ENCODE measurements around the gene USP4.

Gene USP4

DNA sequence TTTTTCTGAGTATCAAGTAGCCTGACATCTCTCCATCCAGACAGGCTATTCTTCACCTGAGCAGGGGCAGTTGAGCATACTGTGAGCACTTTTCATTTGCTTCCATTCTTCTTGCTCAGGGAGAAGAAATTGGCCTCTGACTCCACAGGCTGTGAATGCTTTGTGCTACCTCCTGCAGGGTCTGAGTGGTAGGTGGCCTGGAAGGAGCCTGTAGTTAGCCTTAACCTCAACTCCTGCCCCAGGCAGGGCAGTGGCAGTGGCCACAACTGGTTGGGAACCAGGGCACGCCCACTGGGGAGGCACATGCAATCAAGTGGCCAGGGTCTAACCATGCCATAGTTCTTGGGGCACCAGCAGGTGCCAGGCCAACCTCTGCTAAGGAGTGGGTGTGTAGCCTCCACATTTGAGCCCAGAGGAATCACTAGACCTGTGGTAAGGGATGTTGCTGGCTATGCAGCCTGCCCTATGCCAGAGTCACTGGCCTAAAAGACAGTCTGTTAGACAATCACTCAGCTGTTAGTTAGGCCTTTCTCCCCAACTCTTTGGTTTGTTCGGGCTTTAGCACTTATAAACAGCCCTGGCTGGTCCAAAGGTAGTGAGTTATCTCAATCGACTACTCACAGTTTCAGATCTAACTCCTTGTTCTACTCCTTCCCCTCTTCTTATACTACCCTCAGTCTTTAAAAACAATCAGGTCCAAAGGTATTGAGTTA is 70.3 kb downstream of the USP4 start:
- ChIA-PET CTCF (interaction anchor here (0.6 kb wide), 1 partner anchor 98 kb away, joined by 3 read pairs; the partner anchor contains the start of gene KLHDC8B), POLR2A (ENCODE audit: low non-redundant PET) (no interaction called here)
- TF ChIP-seq, protein P1, sequence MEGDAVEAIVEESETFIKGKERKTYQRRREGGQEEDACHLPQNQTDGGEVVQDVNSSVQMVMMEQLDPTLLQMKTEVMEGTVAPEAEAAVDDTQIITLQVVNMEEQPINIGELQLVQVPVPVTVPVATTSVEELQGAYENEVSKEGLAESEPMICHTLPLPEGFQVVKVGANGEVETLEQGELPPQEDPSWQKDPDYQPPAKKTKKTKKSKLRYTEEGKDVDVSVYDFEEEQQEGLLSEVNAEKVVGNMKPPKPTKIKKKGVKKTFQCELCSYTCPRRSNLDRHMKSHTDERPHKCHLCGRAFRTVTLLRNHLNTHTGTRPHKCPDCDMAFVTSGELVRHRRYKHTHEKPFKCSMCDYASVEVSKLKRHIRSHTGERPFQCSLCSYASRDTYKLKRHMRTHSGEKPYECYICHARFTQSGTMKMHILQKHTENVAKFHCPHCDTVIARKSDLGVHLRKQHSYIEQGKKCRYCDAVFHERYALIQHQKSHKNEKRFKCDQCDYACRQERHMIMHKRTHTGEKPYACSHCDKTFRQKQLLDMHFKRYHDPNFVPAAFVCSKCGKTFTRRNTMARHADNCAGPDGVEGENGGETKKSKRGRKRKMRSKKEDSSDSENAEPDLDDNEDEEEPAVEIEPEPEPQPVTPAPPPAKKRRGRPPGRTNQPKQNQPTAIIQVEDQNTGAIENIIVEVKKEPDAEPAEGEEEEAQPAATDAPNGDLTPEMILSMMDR (conservative IDR thresholded peaks at IDR 0.05; ENCODE audit: low read depth), result no peak
- DNase-seq (ENCODE audit: low spot score), result no peak
- H3K27ac ChIP-seq, result peak overlapping the region; percentile 33

- TF ChIP-seq, protein P1 (conservative IDR thresholded peaks at IDR 0.05; ENCODE audit: low read depth), result no peak
- POLR2A ChIA-PET (ENCODE audit: low non-redundant PET), result no interaction called here
- CTCF ChIA-PET, result interaction anchor here (0.6 kb wide), 1 partner anchor 12 kb away, joined by 3 read pairs; no protein-coding TSS in a partner anchor
- no peak for DNase-seq (ENCODE audit: low spot score)
- H3K27ac ChIP-seq, result peak overlapping the region; percentile 7
These were observed 73.3 kb downstream of the USP4 start for GRCh38 chr3:49266410-49267095.

DNA sequence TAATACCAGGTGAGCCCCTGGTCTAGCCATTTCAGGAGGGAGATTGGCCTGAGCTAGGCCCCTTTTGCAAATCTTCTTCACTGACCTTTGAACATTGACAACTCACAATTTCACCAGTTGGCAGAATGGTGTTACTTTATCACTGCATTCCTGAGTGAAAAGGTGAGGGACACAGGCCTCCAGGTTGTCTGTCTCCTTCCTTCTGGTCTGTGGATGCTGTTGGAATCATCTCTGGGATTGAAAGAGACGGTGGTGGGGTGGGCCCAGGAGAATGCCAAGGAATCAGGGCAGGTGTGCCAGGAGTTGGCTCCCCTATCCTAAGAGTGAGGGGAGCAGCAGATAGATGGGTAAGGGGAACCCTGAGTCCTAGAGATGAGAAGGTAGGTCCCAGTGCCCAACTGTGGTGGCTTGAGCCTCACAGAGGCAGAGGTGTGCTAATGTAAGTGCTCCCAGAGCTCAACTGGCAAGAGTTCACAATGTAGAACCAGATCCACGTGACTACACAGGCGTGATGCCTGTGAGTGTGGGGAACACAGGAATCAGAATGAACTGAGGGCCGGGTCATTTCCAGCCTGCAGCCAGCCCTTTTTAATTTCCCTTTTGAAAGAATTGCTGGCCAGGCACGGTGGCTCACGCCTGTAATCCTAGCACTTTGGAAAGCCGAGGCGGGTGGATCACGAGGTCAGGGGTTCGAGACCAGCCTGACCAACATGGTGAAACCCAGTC is 74.0 kb downstream of the USP4 start:
- POLR2A ChIA-PET (ENCODE audit: low non-redundant PET), result no interaction called here
- DNase-seq (ENCODE audit: low spot score), result no peak

GRCh38 chr3:49263159-49263889 is 76.5 kb downstream of the USP4 start:
- TF ChIP-seq, protein P1 (conservative IDR thresholded peaks at IDR 0.05; ENCODE audit: low read depth), result no peak
- DNase-seq (ENCODE audit: low spot score), result no peak
- CTCF ChIA-PET, result interaction anchor here (0.7 kb wide), 1 partner anchor 18 kb away, joined by 4 read pairs; no protein-coding TSS in a partner anchor
- POLR2A ChIA-PET (ENCODE audit: low non-redundant PET), result no interaction called here
- H3K27ac ChIP-seq, result 0 out of 2 replicates have a peak overlapping the region, but pooled peaks have one; percentile 6

More for the DNA sequence above, 74.0 kb downstream of the USP4 start:
- H3K27ac ChIP-seq, result peak overlapping the region; percentile 7
- TF ChIP-seq, protein P1 (conservative IDR thresholded peaks at IDR 0.05; ENCODE audit: low read depth), result no peak
- CTCF ChIA-PET, result no interaction called here

GRCh38 chr3:49260806-49261324 is 79.0 kb downstream of the USP4 start:
- ChIA-PET POLR2A (ENCODE audit: low non-redundant PET) (no interaction called here), CTCF (no interaction called here)
- DNase-seq (ENCODE audit: low spot score), result no peak
- TF ChIP-seq, protein P1 (conservative IDR thresholded peaks at IDR 0.05; ENCODE audit: low read depth), result no peak
- peak overlapping the region; percentile 49 for H3K27ac ChIP-seq

Data from RWPE1 (cell line).